Endodermal cell (in vitro differentiated cells): ENCODE data around the gene PTPRT. TPM values are rescaled to one million over a fixed set of nuclear protein-coding genes. Genes with fewer than 3 reads are reported as not detected.

ENCODE experiments used
- DNase-seq: peaks from one replicate; pipeline ENCODE4 v3.0.0-alpha.2; 2017
- H3K27ac ChIP-seq: 2 replicates; pipeline ENCODE4 v1.5.1; 2013; ENCODE audit warnings: mild to moderate bottlenecking, low read depth, low read length, moderate library complexity
- H3K27me3 ChIP-seq: 2 replicates; pipeline ENCODE4 v1.6.1; 2013; ENCODE audit warnings: mild to moderate bottlenecking, low read length, moderate library complexity; ENCODE audit not compliant: insufficient read depth, control insufficient read depth, poor library complexity, severe bottlenecking
- H3K36me3 ChIP-seq: 2 replicates; pipeline ENCODE4 v1.7.0; 2013; ENCODE audit warnings: mild to moderate bottlenecking, low read length, moderate library complexity; ENCODE audit not compliant: control insufficient read depth, insufficient read depth
- H3K4me1 ChIP-seq: one replicate; pipeline ENCODE4 v1.7.0; 2013; ENCODE audit warnings: low read length; ENCODE audit not compliant: control insufficient read depth, insufficient read depth
- H3K4me3 ChIP-seq: 2 replicates; pipeline ENCODE4 v1.5.1; 2013; ENCODE audit warnings: mild to moderate bottlenecking, low read length, moderate library complexity
- H3K9ac ChIP-seq: 2 replicates; pipeline ENCODE4 v1.6.1; 2013; ENCODE audit warnings: mild to moderate bottlenecking, low read length, moderate library complexity; ENCODE audit not compliant: poor library complexity, severe bottlenecking; ENCODE audit errors: extremely low read depth
- H3K9me3 ChIP-seq: 2 replicates; pipeline ENCODE4 v1.6.1; 2013; ENCODE audit warnings: mild to moderate bottlenecking, low read length, moderate library complexity; ENCODE audit not compliant: control insufficient read depth
- H3K27ac Mint-ChIP-seq: 2 replicates; pipeline ENCODE4 v1.8.0; 2020; ENCODE audit warnings: mixed read lengths
- H3K27me3 Mint-ChIP-seq: 2 replicates; pipeline ENCODE4 v1.8.0; 2021; ENCODE audit warnings: mild to moderate bottlenecking, mixed read lengths; ENCODE audit not compliant: insufficient read depth
- H3K36me3 Mint-ChIP-seq: 2 replicates; pipeline ENCODE4 v1.8.0; 2020; ENCODE audit warnings: low read depth, mixed read lengths
- H3K4me1 Mint-ChIP-seq: 2 replicates; pipeline ENCODE4 v1.8.0; 2020; ENCODE audit warnings: mixed read lengths
- H3K4me3 Mint-ChIP-seq: 2 replicates; pipeline ENCODE4 v1.8.0; 2020; ENCODE audit warnings: mild to moderate bottlenecking, moderate library complexity, mixed read lengths
- H3K9me3 Mint-ChIP-seq: 2 replicates; pipeline ENCODE4 v1.8.0; 2020; ENCODE audit warnings: mild to moderate bottlenecking, mixed read lengths
- CTCF ChIP-seq: fragments of 200-600 bp; sonication (generic); conservative IDR thresholded peaks from 2 replicates; pipeline ENCODE4 v1.5.0; 2021; ENCODE audit warnings: antibody characterized with exemption, mild to moderate bottlenecking
- WGBS, 2 experiments: methylation state at CpG; one replicate each; pipeline versions ENCODE4 v1.1.5 to v1.1.7; 2013; ENCODE audit warnings: missing lambda C conversion rate in 2 of 2, mixed read lengths in 1 of 2; ENCODE audit not compliant: insufficient coverage in 1 of 2, insufficient read length in 1 of 2; 5-methylcytosine and 5-hydroxymethylcytosine counted together
- total RNA-seq, 2 donors: library from RNA; stranded (reverse); fragmentation: NEBNext Ultra II Directional in 1 of 2; extraction: Animal tissue kit (Norgen Biotek cat#: 25700) in 1 of 2; gene quantifications; 2 replicates in 1 of 2; 3 replicates in 1 of 2; pipeline ENCODE4 v1.2.1, GENCODE V29; 2021

PTPRT gene
- total RNA-seq, 2 donors from 2014 or later, result 2.3 to 2.7 TPM

GRCh38 chr20:42581311-42581710 lies 608.4 kb downstream of the PTPRT start:
- H3K4me1 Mint-ChIP-seq, result peaks cover 4% of the 10 kb centered on the region
- no peak for TF ChIP-seq CTCF
- Histone ChIP-seq H3K27me3 (no peaks in the 10 kb centered on the region), H3K4me1 (peaks cover 3% of the 10 kb centered on the region), H3K36me3 (no peaks in the 10 kb centered on the region), H3K27ac (no peak overlapping the region), H3K4me3 (no peak overlapping the region), H3K9ac (no peak overlapping the region), H3K9me3 (peaks cover 5% of the 10 kb centered on the region)
- no peak for DNase-seq
- peaks cover 9% of the 10 kb centered on the region for H3K9me3 Mint-ChIP-seq
- H3K36me3 Mint-ChIP-seq, result no peaks in the 10 kb centered on the region
- 81 to 89% methylated on average over 3 of the region's 3 CpGs for WGBS, 2 experiments
- H3K4me3 Mint-ChIP-seq, result no peak overlapping the region
- H3K27ac Mint-ChIP-seq, result no peak overlapping the region
- no peaks in the 10 kb centered on the region for H3K27me3 Mint-ChIP-seq

GRCh38 chr20:42576167-42576566 lies 613.5 kb downstream of the PTPRT start:
- H3K36me3 ChIP-seq, result no peaks in the 10 kb centered on the region
- H3K9me3 ChIP-seq, result no peaks in the 10 kb centered on the region
- no peak for DNase-seq
- Mint-ChIP-seq H3K4me3 (no peak overlapping the region), H3K27me3 (no peaks in the 10 kb centered on the region), H3K4me1 (no peaks in the 10 kb centered on the region), H3K9me3 (peaks cover 23% of the 10 kb centered on the region), H3K36me3 (no peaks in the 10 kb centered on the region), H3K27ac (no peak overlapping the region)
- H3K4me3 ChIP-seq, result no peak overlapping the region
- no peak for TF ChIP-seq CTCF
- WGBS, 2 experiments, result 75 to 81% methylated on average over 7 of the region's 7 CpGs
- no peak overlapping the region for H3K9ac ChIP-seq
- no peak overlapping the region for H3K27ac ChIP-seq
- H3K27me3 ChIP-seq, result no peaks in the 10 kb centered on the region
- no peaks in the 10 kb centered on the region for H3K4me1 ChIP-seq

GRCh38 chr20:42572320-42573016 lies 617.2 kb downstream of the PTPRT start:
- no peaks in the 10 kb centered on the region for H3K27me3 ChIP-seq
- WGBS, 2 experiments, result 0 to 40% methylated on average over 1 to 2 of the region's 2 CpGs
- no peak overlapping the region for H3K4me3 ChIP-seq
- TF ChIP-seq CTCF, result no peak
- DNase-seq, result no peak
- no peak overlapping the region for H3K9ac ChIP-seq
- H3K27me3 Mint-ChIP-seq, result no peaks in the 10 kb centered on the region
- no peaks in the 10 kb centered on the region for H3K36me3 ChIP-seq
- H3K4me3 Mint-ChIP-seq, result no peak overlapping the region
- no peaks in the 10 kb centered on the region for H3K4me1 ChIP-seq
- no peaks in the 10 kb centered on the region for H3K36me3 Mint-ChIP-seq
- peaks cover 16% of the 10 kb centered on the region for H3K9me3 Mint-ChIP-seq
- peaks cover 4% of the 10 kb centered on the region for H3K9me3 ChIP-seq
- H3K27ac Mint-ChIP-seq, result no peak overlapping the region
- no peaks in the 10 kb centered on the region for H3K4me1 Mint-ChIP-seq
- H3K27ac ChIP-seq, result no peak overlapping the region
